GM18520 (cell line): Measurements from ENCODE around the gene LAMA2.

Experiments used
- ATAC-seq: cut with Tn5 transposase; IDR thresholded peaks from one replicate; pipeline ENCODE4 v1.9.1; 2021; ENCODE audit not compliant: unreplicated experiment

LAMA2 gene

GRCh38 chr6:129297592-129297991 lies 414.7 kb downstream of the LAMA2 start:
- ATAC-seq = no peak

GRCh38 chr6:129302671-129303070 lies 419.7 kb downstream of the LAMA2 start:
- no peak for ATAC-seq

GRCh38 chr6:129306826-129307225 lies 423.9 kb downstream of the LAMA2 start:
- no peak for ATAC-seq

GRCh38 chr6:129307845-129308244 lies 424.9 kb downstream of the LAMA2 start:
- ATAC-seq = no peak

- no peak for ATAC-seq
These were observed 426.2 kb downstream of the LAMA2 start for GRCh38 chr6:129309154-129309553.

GRCh38 chr6:129312880-129313279 lies 429.9 kb downstream of the LAMA2 start:
- ATAC-seq = no peak

GRCh38 chr6:129314575-129314974 lies 431.6 kb downstream of the LAMA2 start:
- no peak for ATAC-seq

- no peak for ATAC-seq
These were observed 435.2 kb downstream of the LAMA2 start for GRCh38 chr6:129317931-129318820.

GRCh38 chr6:129320892-129321291 lies 438.0 kb downstream of the LAMA2 start:
- no peak for ATAC-seq

GRCh38 chr6:129321303-129321702 lies 438.4 kb downstream of the LAMA2 start:
- no peak for ATAC-seq

GRCh38 chr6:129324345-129324744 lies 441.4 kb downstream of the LAMA2 start:
- ATAC-seq = no peak

- ATAC-seq = no peak
These were observed 446.7 kb downstream of the LAMA2 start for GRCh38 chr6:129329678-129330077.

- no peak for ATAC-seq
These were observed 448.7 kb downstream of the LAMA2 start for GRCh38 chr6:129331450-129332138.

- no peak for ATAC-seq
These were observed 452.9 kb downstream of the LAMA2 start for GRCh38 chr6:129335792-129336191.

- ATAC-seq = no peak
These were observed 455.7 kb downstream of the LAMA2 start for GRCh38 chr6:129338683-129339082.

GRCh38 chr6:129340983-129341382 lies 458.0 kb downstream of the LAMA2 start:
- no peak for ATAC-seq

GRCh38 chr6:129342243-129342642 lies 459.3 kb downstream of the LAMA2 start:
- ATAC-seq = no peak

GRCh38 chr6:129342796-129343195 lies 459.9 kb downstream of the LAMA2 start:
- no peak for ATAC-seq

- no peak for ATAC-seq
These were observed 461.4 kb downstream of the LAMA2 start for GRCh38 chr6:129344379-129344778.

- ATAC-seq = no peak
These were observed 463.0 kb downstream of the LAMA2 start for GRCh38 chr6:129345890-129346289.

- no peak for ATAC-seq
These were observed 464.0 kb downstream of the LAMA2 start for GRCh38 chr6:129346964-129347363.

GRCh38 chr6:129350278-129350677 lies 467.3 kb downstream of the LAMA2 start:
- ATAC-seq = no peak
